Measurements from ENCODE around the gene CD300LF.

- no peak for TF ChIP-seq POLR2AphosphoS5 (IDR thresholded peaks at IDR 0.05; ENCODE audit: low read depth, low read length)
- TF ChIP-seq REST (IDR thresholded peaks at IDR 0.05; ENCODE audit: insufficient read depth in 1 of 2, low read depth in 2 of 2, low read length in 2 of 2): no peak
- TF ChIP-seq TAF1 (IDR thresholded peaks at IDR 0.05; ENCODE audit: borderline replicate concordance, insufficient read depth, low read length): no peak
- no peak for TF ChIP-seq SIN3A (IDR thresholded peaks at IDR 0.05; ENCODE audit: borderline replicate concordance, insufficient read depth, low read length)
Observed at GRCh38 chr17:74677558-74678466, 34.9 kb downstream of the CD300LF start.
